ENCODE results near the gene LPCAT1.

The LPCAT1 gene

DNA sequence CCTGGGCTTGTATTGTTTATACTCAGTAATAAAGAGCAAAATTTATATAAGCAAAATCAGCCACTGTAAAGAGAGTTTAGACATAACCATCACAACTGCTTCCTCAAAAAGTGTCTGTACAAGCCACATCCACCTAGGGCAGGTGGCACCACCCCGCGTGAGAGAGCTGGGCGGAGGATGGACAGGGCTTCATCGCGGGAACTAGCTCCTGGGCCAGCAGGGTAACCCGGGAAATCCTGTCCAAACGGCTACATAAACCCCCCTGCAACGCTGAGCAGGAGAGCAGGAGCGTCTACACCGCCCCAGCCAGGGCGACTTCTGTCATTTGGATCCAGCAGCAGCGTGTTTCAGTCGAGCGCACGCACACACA lies 79.8 kb downstream of the LPCAT1 start (continued):
- TF ChIP-seq TOX (CRISPR knock-in tag; IDR thresholded peaks at IDR 0.05; ENCODE audit: borderline replicate concordance) (no peak), ZNF8 (CRISPR knock-in tag; IDR thresholded peaks at IDR 0.05) (no peak)

DNA sequence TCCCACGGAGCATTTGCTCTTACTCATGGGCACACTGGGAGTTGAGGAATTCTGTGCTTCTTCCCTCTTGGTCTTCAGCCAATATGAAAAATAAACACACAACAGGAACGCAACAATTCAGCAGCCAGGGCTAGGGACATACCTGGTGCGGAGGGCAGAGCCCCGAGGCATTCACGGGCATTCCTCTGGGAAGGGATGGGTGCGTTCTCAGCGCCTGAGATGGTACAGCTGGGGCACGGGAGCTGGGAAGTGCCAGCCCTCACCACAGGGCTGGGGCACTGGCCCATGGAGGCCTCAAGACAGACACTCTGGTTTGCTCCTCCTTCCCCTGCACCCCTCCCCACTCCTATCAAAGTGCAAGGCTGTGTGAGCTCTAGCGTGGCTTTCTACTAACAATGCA lies 80.6 kb downstream of the LPCAT1 start:
- TF ChIP-seq ZNF8 (CRISPR knock-in tag; IDR thresholded peaks at IDR 0.05) (no peak), ZFP3 (CRISPR knock-in tag; IDR thresholded peaks at IDR 0.05) (no peak), ZC3H10 (CRISPR knock-in tag; IDR thresholded peaks at IDR 0.05) (no peak), ZNF70 (CRISPR knock-in tag; IDR thresholded peaks at IDR 0.05) (no peak), ZNF565 (CRISPR knock-in tag; conservative IDR thresholded peaks at IDR 0.05; ENCODE audit: low read depth) (no peak), TOX (CRISPR knock-in tag; IDR thresholded peaks at IDR 0.05; ENCODE audit: borderline replicate concordance) (no peak), ARNTL (CRISPR knock-in tag; IDR thresholded peaks at IDR 0.05; ENCODE audit: borderline replicate concordance, low read depth) (no peak), ISL1 (CRISPR knock-in tag; IDR thresholded peaks at IDR 0.05) (no peak), OSR1 (CRISPR knock-in tag; IDR thresholded peaks at IDR 0.05) (no peak), GLIS3 (CRISPR knock-in tag; IDR thresholded peaks at IDR 0.05) (no peak), RARB (CRISPR knock-in tag; IDR thresholded peaks at IDR 0.05) (no peak)
- TF ChIP-seq, protein P1, sequence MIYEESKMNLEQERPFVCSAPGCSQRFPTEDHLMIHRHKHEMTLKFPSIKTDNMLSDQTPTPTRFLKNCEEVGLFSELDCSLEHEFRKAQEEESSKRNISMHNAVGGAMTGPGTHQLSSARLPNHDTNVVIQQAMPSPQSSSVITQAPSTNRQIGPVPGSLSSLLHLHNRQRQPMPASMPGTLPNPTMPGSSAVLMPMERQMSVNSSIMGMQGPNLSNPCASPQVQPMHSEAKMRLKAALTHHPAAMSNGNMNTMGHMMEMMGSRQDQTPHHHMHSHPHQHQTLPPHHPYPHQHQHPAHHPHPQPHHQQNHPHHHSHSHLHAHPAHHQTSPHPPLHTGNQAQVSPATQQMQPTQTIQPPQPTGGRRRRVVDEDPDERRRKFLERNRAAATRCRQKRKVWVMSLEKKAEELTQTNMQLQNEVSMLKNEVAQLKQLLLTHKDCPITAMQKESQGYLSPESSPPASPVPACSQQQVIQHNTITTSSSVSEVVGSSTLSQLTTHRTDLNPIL (CRISPR knock-in tag; IDR thresholded peaks at IDR 0.05; ENCODE audit: low read depth) = no peak
- TF ChIP-seq, protein P2, sequence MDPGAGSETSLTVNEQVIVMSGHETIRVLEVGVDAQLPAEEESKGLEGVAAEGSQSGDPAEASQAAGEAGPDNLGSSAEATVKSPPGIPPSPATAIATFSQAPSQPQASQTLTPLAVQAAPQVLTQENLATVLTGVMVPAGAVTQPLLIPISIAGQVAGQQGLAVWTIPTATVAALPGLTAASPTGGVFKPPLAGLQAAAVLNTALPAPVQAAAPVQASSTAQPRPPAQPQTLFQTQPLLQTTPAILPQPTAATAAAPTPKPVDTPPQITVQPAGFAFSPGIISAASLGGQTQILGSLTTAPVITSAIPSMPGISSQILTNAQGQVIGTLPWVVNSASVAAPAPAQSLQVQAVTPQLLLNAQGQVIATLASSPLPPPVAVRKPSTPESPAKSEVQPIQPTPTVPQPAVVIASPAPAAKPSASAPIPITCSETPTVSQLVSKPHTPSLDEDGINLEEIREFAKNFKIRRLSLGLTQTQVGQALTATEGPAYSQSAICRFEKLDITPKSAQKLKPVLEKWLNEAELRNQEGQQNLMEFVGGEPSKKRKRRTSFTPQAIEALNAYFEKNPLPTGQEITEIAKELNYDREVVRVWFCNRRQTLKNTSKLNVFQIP (CRISPR knock-in tag; IDR thresholded peaks at IDR 0.05; ENCODE audit: borderline replicate concordance, low read depth) = no peak
- ATAC-seq = no peak

DNA sequence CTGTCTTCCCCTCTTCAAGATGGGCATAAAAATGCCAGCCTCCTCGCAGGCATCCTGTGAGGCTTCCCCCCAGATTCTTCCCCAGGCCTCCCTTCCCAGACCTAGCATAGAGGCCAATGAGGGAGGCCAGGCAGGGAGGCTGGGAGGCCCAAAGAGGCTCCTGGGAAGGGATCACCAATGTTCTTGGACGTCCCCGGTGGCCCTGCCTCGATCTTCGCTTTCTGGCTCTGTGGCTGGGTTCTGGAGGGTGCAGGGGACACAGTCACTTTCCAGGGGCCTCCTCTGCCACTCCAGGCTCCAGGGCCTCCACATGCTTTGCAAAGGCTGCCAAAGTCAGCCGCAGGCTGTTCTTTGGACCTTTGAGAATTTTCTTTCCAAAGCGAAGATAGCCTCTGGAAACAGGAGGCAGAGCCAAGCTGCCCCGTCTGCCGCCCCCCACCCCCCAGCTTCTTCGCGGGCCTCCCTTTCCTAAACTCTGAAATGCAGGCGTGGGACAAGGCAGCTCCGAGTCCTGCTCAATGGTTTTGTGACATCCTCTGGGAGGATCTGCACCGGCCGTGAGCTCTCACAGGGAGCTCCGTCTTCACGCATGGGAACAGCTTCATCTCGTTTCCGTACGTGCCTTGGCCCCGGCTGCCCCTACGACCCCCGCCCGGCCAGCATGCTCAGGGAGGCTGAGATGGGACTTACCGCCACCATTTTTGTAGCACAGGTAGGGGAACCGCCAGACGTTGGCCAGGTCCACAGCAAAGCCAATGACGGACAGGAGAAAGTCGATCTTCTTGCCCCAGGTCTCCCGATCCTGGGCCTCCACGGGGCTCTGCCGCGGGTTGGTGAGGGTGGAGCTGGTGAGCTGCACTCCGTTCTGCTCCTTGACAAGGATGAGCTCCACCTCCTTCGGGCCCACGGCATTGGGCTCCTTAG lies 81.3 kb downstream of the LPCAT1 start:
- ATAC-seq = no peak
- no peak for TF ChIP-seq ZNF8 (CRISPR knock-in tag; IDR thresholded peaks at IDR 0.05)
- TF ChIP-seq, protein P3, sequence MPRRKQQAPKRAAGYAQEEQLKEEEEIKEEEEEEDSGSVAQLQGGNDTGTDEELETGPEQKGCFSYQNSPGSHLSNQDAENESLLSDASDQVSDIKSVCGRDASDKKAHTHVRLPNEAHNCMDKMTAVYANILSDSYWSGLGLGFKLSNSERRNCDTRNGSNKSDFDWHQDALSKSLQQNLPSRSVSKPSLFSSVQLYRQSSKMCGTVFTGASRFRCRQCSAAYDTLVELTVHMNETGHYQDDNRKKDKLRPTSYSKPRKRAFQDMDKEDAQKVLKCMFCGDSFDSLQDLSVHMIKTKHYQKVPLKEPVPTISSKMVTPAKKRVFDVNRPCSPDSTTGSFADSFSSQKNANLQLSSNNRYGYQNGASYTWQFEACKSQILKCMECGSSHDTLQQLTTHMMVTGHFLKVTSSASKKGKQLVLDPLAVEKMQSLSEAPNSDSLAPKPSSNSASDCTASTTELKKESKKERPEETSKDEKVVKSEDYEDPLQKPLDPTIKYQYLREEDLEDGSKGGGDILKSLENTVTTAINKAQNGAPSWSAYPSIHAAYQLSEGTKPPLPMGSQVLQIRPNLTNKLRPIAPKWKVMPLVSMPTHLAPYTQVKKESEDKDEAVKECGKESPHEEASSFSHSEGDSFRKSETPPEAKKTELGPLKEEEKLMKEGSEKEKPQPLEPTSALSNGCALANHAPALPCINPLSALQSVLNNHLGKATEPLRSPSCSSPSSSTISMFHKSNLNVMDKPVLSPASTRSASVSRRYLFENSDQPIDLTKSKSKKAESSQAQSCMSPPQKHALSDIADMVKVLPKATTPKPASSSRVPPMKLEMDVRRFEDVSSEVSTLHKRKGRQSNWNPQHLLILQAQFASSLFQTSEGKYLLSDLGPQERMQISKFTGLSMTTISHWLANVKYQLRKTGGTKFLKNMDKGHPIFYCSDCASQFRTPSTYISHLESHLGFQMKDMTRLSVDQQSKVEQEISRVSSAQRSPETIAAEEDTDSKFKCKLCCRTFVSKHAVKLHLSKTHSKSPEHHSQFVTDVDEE (CRISPR knock-in tag; IDR thresholded peaks at IDR 0.05) = no peak
- TF ChIP-seq, protein P2 (CRISPR knock-in tag; IDR thresholded peaks at IDR 0.05; ENCODE audit: borderline replicate concordance, low read depth) = no peak
- no peak for TF ChIP-seq TCF4 (CRISPR knock-in tag; IDR thresholded peaks at IDR 0.05; ENCODE audit: borderline replicate concordance)
- no peak for TF ChIP-seq ZFP3 (CRISPR knock-in tag; IDR thresholded peaks at IDR 0.05)
- TF ChIP-seq ZC3H10 (CRISPR knock-in tag; IDR thresholded peaks at IDR 0.05) = no peak
- TF ChIP-seq ARNTL (CRISPR knock-in tag; IDR thresholded peaks at IDR 0.05; ENCODE audit: borderline replicate concordance, low read depth) = no peak
- TF ChIP-seq CSDC2 (CRISPR knock-in tag; IDR thresholded peaks at IDR 0.05) = no peak
- no peak for TF ChIP-seq SNAI2 (CRISPR knock-in tag; IDR thresholded peaks at IDR 0.05)
- TF ChIP-seq ZNF70 (CRISPR knock-in tag; IDR thresholded peaks at IDR 0.05) = no peak
- TF ChIP-seq ISL1 (CRISPR knock-in tag; IDR thresholded peaks at IDR 0.05) = no peak
- TF ChIP-seq GLIS3 (CRISPR knock-in tag; IDR thresholded peaks at IDR 0.05) = no peak
- TF ChIP-seq, protein P4, sequence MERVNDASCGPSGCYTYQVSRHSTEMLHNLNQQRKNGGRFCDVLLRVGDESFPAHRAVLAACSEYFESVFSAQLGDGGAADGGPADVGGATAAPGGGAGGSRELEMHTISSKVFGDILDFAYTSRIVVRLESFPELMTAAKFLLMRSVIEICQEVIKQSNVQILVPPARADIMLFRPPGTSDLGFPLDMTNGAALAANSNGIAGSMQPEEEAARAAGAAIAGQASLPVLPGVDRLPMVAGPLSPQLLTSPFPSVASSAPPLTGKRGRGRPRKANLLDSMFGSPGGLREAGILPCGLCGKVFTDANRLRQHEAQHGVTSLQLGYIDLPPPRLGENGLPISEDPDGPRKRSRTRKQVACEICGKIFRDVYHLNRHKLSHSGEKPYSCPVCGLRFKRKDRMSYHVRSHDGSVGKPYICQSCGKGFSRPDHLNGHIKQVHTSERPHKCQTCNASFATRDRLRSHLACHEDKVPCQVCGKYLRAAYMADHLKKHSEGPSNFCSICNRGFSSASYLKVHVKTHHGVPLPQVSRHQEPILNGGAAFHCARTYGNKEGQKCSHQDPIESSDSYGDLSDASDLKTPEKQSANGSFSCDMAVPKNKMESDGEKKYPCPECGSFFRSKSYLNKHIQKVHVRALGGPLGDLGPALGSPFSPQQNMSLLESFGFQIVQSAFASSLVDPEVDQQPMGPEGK (CRISPR knock-in tag; IDR thresholded peaks at IDR 0.05; ENCODE audit: borderline replicate concordance) = no peak
- TF ChIP-seq ESRRG (CRISPR knock-in tag; IDR thresholded peaks at IDR 0.05) = no peak
- TF ChIP-seq ZNF565 (CRISPR knock-in tag; conservative IDR thresholded peaks at IDR 0.05; ENCODE audit: low read depth) = no peak
- TF ChIP-seq, protein P1 (CRISPR knock-in tag; IDR thresholded peaks at IDR 0.05; ENCODE audit: low read depth) = no peak
- TF ChIP-seq, protein P5, sequence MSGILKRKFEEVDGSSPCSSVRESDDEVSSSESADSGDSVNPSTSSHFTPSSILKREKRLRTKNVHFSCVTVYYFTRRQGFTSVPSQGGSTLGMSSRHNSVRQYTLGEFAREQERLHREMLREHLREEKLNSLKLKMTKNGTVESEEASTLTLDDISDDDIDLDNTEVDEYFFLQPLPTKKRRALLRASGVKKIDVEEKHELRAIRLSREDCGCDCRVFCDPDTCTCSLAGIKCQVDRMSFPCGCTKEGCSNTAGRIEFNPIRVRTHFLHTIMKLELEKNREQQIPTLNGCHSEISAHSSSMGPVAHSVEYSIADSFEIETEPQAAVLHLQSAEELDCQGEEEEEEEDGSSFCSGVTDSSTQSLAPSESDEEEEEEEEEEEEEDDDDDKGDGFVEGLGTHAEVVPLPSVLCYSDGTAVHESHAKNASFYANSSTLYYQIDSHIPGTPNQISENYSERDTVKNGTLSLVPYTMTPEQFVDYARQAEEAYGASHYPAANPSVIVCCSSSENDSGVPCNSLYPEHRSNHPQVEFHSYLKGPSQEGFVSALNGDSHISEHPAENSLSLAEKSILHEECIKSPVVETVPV (CRISPR knock-in tag; IDR thresholded peaks at IDR 0.05) = no peak
- no peak for TF ChIP-seq PPARA (CRISPR knock-in tag; IDR thresholded peaks at IDR 0.05; ENCODE audit: borderline replicate concordance)
- no peak for TF ChIP-seq ZFP30 (CRISPR knock-in tag; IDR thresholded peaks at IDR 0.05)
- no peak for TF ChIP-seq BACH2 (CRISPR knock-in tag; IDR thresholded peaks at IDR 0.05; ENCODE audit: borderline replicate concordance)
